NCI-H1048 (cell line): Measurements from ENCODE around the gene CANT1.
"Not testable (repeated sequence)": the region's sequence is repeated elsewhere in the genome, so short reads cannot be mapped to it uniquely, and the experiment has no call there.

ENCODE experiments used
- DNase-seq: peaks from one replicate; lab custom pipeline; 2025; lab: John Stamatoyannopoulos, UW

CANT1 gene

GRCh38 chr17:78976907-78977680 is 32.5 kb downstream of the CANT1 start:
- no peak for DNase-seq

DNA sequence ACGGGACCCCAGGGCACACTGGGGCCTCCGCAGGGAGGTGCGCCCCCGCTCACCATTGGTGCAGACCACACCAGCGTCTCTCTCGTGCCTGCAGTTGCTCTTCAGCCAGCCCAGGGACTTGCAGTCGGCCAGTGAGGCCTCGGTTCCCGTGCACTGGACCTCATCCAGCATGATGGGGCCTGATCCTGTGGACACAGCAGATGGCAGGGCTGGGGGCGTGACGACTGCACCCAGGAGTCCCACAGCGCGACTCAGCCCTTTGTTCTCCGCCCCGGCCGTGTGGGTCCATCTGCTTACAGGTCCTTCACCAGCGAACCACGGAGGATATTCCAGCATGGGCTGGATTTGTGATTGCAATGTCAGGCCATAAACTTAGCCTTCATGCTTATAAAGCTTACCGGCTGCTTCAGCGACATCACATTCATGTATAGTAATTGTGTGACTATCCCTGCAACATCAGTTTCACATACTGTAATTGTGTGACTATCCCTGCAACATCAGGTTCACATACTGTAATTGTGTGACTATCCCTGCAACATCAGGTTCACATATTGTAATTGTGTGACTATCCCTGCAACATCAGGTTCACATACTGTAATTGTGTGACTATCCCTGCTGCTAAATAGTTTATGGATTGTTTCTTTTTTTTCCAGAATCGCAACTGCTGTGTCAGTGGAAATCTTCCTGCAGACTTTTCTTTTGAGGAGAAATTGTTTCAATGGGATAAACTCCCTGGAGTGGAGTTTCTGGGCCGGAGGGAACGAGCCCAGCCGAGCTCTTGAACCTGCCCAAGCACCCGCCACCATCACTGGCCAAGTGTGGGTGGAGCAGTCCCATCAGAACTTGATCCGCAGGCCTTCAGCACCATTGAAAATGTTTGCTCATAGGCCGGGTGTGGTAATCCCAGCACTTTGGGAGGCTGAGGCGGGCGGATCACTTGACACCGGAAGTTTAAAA is 34.7 kb downstream of the CANT1 start:
- DNase-seq: no peak

DNA sequence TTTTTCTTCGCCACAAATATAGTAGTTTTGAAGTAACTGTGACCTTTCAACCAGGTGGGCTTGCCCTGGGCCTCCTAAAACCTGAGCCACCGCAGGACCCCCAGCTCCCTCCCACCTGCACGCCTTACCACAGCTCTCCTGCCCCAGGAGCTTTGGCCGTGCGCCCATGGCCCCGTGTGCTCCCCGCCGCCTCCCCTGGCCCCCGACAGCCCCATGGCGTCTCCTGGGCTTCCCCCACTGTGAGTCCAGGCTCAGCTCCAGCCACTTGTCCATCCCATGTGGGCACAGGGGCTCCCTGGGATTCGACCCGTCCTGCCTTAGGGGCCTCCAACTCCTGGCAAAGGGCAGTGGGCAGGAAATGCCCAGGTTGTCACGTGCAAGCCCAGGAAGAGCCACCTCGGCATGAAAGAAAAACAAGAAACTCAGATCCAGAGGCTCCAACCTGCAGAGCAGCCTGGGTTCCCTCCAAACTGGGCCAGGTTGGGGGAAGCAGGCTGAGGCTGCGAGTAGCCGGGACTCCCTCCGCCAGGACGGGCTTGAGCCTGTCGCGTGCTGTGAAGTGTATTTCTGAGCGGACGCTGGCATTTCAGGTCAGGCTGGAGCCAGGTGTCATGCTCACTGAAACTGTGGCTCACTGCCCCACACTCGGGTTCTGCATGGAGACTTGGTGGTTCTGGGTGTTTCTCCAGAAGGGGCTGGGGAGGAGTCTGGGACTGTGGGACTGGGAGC is 35.6 kb downstream of the CANT1 start:
- no peak for DNase-seq

DNA sequence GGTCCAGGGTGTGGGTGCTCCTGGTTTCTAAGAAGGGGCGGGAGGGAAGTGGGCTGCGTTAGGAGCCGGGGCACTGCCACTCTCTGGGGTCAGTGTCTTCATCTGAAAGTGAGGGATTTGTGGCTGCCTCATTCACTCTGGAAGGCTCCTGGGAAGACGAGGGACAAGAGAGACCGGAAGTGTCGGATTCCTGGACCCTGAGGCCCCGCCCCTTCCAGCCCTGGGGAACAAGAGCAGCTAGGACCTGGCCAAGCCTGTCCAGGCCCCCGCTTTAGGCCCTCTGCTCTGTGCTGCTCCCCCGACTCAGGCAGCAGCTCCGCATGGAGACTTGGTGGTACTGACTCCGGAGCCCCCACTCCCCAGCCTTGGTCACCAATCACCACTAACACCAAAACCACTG is 36.4 kb downstream of the CANT1 start:
- DNase-seq: no peak

DNA sequence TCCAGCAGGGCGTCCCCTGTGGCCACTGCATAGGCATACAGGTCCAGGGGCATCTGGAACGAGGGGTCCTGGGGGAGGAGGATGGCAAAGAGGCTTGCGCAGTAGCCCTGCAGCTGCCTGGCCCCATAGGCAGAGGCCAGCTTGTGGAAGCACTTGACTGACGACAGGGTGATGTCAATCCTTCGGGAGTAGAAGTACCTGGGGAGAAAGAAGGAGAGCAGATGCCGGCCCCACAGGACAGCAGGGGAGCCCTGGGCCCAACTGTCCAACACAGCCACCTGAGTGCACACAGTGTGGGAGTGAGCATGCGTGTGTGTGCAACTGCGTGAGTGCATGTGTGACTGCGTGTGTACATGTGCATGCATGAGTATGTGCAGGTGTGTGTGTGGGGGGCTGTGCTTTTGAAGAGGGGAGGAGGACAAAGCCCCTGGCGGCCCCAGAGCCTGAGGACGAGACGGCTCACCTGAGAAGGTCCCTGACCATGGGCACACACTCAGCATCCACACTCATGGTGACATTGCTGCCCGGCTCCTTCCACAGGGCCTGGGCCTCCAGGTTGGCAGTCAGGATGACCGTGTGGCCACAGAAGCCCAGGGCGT is 37.0 kb downstream of the CANT1 start:
- DNase-seq: no peak

DNA sequence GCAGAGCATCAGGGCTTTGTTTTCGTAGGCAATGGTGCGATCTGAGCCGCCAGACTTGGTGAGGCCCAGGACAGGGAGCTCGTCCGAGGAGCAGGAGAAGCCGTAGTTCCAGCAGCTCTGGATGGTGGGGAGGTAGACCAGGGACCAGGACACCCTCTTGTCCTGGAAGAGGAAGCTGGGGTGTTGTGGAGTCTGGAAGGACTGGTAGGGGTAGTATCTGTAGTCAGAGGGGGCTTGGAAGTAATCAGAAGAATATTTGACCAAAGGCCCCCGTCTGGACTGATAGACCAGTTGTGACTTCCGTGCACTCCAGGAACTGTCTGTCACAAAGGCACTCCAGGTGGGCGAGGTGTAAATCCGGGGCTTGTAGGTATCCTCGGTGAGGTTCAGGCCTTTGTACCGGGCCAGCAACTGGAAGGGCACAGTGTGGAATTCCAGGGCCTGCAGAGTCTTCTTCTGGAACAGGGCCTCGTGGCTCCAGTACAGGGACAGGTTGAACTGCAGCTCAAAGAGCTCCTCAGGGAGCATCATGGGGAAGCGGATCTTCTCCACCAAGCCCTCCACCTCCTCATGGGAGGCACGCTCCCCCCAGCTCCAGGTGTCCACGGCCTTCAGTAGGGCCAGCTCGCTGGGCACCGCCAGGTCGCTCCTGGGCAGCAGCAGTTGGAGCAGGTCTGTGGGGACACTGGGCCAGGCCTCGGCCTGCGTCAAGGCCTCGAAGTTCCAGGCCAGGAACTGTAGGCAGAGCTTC is 37.6 kb downstream of the CANT1 start:
- DNase-seq: no peak

- DNase-seq: peak; percentile 32
These were observed 38.5 kb downstream of the CANT1 start for GRCh38 chr17:78970834-78971755.

- DNase-seq: no peak
These were observed 39.7 kb downstream of the CANT1 start for GRCh38 chr17:78969865-78970264.

GRCh38 chr17:78967782-78968362 is 41.7 kb downstream of the CANT1 start:
- DNase-seq: no peak

DNA sequence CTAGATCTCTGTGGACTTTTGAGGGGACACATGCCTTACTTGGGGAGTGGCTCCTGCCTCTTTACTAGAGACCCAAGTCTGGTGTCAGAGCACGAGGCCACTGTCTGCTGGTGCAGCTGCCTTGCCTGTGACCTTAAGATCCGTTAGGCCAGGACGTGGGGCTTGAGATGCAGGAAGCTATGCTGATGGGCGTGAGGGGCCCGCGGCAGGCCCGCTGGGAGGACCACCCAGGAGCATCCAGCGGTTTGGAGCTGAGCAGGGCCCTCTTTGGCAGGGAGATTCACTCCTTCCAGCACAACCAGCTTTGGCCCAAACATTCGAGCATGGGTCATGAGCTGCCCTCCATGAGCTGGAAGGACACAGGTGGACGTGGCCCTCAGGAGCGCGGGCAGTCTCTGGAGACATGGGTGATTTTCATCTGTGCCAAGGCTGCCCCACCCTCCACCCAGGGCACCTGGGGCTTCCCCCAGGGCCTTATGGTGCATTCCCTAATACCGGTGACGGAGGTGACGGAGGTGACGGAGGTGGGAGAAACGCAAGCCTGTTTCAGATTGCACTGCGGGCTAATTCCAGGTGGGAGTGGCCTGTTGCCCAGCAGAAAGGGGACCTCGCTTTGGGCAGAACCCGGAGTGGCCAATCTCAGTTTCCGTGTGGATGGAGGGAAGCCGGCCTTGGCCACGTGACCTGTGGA is 42.5 kb downstream of the CANT1 start:
- no peak for DNase-seq

DNA sequence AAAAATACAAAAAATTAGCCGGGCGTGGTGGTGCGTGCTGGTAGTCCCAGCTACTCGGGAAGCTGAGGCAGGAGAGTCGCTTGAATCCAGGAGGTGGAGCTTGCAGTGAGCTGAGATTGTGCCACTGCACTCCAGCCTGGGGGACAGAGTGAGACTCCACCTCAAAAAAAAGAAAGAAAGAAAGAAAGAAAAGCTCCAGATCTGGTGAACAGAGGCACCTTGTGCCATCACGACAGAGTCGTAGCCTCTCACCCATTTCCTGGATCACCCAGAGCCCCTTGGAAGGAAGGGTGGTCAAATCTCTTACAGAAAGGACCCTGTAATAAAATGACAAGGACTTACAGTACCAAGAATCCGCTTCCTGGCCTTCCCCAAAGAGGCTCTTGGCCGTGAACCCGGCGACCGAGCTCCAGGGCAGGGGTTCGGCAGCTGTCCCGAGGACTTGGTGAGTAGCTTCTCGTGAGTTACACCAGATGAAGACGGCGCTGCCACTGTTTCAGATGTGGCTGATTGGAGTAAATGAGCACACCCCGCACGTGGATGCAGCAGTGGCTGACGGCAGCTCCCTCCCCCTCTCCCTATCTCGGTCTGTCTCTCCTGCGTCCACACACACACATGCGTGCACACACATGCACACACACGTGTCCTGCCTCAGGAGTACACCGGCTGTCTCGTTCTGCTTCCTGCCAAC is 43.3 kb downstream of the CANT1 start:
- DNase-seq: no peak

DNA sequence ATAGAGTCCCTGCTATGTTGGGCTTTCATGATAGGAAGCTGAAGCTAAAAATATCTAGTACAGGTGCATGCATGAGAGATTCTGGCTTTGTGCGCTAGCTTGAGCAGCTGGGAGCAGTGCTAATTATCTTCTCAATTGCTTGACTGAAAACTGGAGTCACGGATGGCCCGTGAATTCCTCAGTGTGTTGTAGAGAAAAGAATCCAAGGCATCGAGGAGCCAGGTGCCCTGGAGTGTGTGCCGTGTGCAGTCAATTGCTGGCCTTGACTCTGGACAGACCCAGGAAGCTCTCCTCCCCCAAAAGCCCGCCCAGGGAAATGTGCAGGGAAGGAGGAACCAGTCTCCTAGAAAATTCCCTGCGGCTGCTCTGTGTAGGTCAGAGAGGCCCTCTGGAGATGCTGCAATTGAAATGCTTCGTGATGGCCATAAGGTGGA is 44.1 kb downstream of the CANT1 start:
- no peak for DNase-seq

DNA sequence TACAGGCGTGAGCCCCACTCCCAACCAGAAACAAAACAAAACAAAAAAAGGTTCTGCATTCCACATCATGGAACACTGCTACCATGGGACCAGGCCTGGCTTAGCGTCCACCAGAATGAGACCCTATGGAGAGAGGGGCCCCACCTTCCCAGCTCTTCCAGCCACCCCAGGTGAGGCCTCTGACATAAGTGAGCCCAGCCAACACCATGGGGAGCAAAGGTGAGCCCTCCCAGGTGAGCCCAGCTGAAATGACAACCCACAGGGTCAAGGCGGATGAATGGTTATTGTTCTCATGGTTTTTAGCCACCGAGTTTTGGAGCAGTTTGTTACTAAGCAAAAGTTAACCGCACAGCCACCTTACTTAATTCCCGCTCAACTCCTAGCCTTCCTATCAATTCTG is 46.2 kb downstream of the CANT1 start:
- no peak for DNase-seq

DNA sequence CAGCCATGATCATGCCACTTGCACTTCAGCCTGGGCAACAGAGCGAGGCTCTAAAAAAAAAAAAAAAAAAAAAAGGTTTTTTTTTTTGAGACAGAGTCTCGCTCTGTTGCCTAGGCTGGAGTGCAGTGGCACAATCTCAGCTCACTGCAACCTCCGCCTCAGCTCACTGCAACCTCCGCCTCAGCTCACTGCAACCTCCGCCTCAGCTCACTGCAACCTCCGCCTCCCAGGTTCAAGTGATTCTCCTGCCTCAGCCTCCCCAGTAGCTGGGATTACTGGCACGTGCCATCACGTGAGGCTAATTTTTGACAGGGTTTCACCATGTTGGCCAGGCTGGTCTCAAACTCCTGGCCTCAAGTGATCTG is 46.6 kb downstream of the CANT1 start:
- not testable (repeated sequence) for DNase-seq

- DNase-seq: no peak
These were observed 47.1 kb downstream of the CANT1 start for GRCh38 chr17:78962345-78962983.

GRCh38 chr17:78961571-78961970 is 48.0 kb downstream of the CANT1 start:
- DNase-seq: no peak

DNA sequence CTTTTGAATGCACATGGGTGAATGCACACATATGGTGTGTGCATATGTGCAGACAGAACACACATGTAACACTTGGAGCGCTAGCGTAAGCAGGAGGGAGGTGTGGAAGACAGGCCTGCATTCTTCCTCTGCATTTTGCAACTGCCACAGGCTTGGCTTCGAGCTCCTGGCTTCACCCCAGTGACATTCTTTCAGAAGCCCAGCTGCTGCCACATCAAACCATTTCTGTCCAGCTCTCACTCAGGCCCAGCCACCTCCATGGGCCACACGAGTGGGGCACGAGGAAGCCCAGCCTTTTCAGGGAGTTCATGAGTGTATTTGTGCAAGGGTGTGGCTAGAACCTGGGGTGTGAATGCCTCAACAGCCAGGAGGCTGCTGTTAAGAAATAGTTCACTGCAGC is 48.6 kb downstream of the CANT1 start:
- no peak for DNase-seq

GRCh38 chr17:78959803-78960202 is 49.8 kb downstream of the CANT1 start:
- DNase-seq: no peak
